HG02852 (cell line): Measurements from ENCODE around the gene CNTNAP4.

Experiments
- ATAC-seq: cut with Tn5 transposase; IDR thresholded peaks from one replicate; pipeline ENCODE4 v1.9.1; 2021; ENCODE audit warnings: mild to moderate bottlenecking, moderate library complexity; ENCODE audit not compliant: unreplicated experiment

Gene CNTNAP4

DNA sequence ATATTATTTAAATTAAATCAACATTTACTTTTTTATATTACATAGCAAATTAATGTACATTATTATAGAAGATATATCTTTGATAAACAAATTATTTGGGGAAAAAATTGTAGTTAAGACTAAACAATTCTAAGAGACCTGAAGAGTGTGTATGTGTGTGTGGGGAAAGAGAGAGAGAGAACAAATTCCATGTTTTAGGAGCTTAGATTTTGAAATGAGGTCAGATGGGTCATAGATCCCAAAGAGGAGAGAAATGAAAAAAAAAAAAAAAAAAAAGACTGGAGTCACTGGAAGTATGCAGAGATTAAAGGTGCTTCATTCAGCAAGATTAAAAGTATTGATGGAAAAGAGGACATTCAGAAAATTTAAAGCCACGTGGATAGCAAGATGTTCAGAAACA lies 206.8 kb downstream of the CNTNAP4 start:
- ATAC-seq: no peak

DNA sequence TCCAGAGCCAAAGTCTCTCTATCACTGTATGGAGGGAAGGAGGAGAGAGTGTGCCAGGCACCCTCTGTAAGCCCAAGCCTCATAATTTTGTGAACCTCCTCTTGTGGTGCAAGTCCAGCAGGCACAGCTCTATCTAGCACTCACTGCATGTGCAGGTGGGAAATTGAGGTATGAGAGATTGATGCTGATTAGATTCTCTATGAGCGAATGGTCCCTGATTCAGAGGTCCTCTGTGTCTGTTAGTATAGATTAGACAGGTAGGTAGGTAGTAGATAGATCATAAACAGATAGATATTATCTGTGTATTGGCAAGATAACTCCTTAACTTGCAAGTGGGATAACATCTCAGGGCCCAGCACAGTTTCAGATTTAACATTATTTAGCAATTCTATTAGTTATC lies 209.5 kb downstream of the CNTNAP4 start:
- ATAC-seq: no peak

DNA sequence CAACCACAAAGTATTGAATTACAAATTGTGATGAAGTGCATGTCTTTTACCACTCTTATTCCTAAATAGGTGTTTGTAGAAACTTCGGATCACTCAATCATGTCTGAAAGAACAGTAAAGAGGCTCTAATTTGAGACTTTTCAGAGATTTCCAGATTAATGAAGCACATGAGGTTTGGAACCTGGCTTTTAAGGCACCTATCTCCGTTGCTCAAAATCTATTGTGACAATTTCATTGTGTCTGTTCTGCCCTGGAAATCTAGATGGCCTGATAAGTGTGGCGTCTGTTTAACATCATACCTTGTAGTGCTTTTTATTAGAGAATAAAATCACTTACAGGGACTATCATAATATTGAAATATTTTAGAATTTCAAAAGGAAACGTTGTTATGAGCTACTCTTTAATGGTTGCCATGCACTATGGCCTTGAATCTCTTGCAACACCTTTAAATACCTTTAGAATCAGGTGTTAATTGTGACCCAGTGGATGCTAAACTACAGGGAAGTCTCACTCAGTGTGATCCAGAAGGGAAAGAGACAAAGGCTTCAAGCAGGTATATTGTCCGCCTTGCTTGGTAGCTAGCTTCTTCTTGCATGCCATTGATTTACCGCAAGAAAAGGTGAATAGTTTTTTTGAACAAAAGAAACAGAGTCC lies 210.3 kb downstream of the CNTNAP4 start:
- ATAC-seq: no peak

DNA sequence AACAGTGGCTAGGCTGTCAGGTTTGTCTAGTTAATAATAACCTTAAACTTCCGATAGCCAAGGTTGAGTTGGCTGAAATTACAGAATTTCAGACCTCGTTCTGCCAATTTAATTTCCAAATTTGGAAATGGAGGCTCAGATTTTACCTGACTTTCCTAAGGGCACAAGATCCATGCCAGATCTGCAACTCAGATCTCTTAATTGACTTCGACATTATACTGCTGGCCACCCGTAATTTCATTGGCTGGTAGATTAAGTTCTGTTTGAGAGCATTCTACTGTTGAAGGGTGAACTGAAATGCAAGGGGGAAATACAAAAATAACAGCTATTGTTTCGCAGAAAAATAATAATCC lies 210.8 kb downstream of the CNTNAP4 start:
- ATAC-seq: no peak

DNA sequence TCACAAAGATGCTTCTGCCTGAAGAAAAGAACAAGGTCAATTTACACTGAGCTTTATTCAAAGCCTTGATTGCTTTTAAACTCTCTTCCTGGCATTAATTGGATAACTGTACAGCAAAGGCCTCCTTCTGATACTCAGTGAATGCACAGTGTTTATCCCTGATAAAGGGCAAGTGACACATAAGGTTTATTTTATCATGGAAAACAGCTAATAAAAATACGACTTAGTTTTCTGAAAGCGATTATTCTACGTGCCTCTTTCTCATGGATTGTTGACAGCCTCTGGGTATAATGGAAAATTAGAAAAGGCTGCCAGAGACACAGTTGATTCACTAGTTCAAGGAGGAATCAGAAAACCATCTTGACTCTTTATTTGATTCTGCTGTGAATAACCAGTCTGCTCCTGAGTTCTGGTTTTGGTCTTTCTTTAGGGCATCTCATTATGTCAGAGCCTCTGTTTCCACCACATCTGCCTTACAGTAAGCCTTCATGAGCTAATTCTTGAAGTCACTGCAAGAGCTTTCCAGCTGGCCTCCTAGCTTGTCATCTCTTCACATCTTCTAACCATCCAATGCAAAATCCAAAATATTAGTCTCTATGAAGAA lies 212.9 kb downstream of the CNTNAP4 start:
- ATAC-seq: no peak

DNA sequence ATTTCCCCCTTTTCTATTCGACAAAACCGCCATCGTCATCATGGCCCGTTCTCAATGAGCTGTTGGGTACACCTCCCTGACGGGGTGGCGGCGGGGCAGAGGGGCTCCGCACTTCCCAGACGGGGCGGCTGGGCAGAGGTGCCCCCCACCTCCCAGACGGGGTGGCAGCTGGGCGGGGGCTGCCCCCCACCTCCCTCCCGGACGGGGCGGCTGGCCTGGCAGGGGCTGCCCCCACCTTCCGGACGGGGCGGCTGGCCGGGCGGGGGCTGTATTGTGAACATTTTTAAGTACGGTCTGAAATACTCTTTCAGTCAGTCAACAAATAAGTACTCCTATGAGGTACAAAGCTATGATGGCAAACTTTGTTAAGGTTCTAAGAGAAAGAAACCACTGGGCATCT lies 222.8 kb downstream of the CNTNAP4 start:
- ATAC-seq: no peak

DNA sequence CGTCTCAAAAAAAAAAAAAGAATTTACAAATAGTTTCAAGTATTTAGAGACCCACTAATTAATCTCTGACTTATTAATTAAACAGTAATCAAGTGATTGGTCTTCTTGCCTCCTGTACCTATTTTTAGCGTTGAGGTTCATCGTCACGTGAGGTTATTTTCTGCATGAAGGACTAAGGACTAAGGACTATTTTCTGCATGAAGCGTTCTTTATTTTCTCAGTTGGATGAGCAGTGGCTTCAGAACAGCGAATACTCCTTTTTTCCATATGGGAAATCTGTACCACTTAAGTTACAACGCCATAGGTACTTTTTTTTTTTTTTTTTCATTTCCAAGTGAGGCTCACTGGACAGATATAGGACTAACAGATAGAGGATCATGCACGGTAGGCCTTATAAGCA lies 224.9 kb downstream of the CNTNAP4 start:
- ATAC-seq: no peak

DNA sequence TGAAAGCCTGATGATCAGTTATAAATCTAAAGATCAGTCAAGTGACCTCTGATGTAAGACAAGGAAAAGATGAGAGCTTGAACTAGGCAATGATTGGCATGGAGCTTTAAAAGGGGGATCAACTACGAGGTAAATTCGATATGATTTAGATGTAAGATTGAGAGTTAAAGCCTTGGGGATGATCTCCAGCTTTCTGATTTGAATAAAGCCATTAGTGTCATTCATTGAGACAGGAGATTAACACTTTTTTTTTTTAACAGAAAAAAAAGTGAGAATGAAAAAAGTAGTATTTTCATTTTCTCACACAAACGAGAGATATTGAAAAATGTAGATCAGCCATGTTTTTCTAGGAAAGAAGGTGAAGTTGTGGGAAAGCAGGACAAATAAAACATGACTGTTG lies 225.4 kb downstream of the CNTNAP4 start:
- no peak for ATAC-seq

DNA sequence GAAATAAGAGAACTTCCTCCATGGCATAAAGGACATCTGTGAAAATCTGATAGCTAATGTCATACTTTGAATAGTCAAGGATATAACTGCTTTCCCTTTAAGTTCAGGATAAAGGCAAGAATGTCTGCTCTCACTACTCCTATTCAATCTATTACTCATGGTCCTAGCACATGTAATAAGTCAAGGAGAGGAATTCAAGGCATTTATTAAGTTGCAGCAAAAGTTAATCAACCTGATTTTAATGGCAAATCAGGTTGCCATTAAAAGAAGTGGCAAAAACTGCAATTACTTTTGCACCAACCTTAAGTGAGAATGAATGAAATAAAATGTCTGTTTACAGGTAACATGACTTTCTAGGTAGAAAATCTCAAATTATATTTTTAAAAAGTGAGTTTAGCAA lies 225.9 kb downstream of the CNTNAP4 start:
- no peak for ATAC-seq

DNA sequence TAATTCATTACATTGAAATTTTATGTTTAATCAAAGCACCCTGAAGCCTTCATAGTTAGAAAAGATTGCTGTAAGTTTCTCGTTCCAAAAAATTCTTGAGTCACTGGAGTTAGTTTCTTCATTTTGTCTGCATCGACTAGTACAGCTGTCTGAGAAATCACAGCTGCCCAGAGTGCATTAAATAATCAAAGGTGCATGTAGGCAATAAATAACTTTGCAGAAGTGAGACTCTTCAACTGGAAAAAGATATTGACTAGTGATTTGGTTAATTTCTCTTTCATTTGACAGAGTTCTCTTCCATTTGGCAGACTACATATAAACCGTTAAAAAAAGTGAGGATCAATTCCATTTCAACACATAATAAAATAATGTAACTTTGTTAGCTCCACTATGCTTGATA lies 234.0 kb downstream of the CNTNAP4 start:
- peak; percentile 44 for ATAC-seq

DNA sequence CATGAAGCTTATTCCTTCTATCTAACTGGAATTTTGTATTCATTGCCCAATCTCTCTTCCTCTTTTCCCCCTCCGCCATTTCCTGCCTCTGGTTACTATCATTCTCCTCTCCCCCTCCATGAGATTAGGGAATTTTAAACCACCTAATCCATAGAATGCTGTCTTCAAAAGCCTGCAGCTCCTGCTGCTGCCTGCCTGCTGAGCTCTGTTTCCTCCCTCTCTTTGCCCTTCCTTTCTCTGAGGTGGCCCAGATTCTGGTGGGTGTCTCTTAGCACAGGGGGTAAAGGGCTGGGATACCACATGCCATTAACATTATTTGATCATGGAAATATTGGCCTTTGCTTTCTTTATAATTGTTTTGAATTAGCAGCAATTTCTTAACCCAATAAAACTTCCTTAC lies 241.6 kb downstream of the CNTNAP4 start:
- no peak for ATAC-seq

DNA sequence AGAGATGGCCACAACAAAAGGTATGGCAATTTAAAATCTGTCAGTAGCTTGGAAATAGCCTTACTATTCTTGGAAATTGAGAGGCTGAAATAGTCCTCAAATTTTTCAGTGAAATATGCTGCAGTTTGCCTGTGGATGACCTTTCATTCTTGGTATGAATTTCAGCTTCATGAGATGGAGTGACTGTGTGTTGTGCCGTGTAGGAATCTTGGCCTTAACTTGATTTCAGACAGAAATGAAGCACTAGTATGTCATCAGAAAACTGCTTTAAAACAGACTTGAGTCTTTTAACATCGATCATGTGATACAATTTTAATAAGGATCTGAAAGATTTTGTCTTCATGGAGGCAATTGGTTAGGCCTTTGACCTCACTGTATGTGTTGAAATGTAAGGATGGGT lies 247.2 kb downstream of the CNTNAP4 start:
- no peak for ATAC-seq

DNA sequence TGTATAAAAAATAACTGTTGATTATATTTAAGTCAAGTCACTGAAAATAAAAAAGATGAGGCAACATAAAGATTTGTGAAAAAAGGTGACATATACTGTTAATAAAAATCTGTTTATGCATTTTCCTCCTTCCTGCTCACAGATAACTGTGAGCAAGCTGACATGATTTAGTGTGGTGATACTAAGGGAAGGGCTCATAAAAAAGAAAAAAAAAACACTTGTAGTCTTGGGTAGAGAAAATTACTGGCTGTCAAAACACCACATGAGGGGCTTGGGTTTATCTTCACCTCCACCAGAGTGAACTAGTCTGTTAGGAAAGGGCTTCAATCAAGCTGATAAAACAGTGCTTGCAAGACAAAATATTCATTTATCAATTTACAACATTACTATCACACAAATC lies 247.6 kb downstream of the CNTNAP4 start:
- no peak for ATAC-seq

DNA sequence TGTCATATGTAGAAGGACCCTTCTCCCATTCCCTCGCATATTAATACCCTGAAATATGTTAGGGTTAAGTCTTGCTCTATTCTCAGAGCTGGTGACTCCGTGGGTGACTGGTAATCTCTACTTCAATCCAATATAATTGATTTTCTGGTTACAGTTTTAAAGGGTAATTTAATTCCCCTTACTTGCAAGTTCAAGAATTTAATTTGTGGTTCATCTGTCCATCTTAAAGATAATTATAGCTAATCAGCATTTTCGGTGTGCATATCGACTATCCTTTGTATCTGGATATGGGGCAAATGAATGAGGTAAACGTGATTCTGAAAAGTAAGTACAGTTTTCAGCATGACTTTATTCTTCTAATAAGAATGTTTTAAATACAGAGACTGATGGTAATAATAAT lies 250.0 kb downstream of the CNTNAP4 start:
- ATAC-seq: no peak

DNA sequence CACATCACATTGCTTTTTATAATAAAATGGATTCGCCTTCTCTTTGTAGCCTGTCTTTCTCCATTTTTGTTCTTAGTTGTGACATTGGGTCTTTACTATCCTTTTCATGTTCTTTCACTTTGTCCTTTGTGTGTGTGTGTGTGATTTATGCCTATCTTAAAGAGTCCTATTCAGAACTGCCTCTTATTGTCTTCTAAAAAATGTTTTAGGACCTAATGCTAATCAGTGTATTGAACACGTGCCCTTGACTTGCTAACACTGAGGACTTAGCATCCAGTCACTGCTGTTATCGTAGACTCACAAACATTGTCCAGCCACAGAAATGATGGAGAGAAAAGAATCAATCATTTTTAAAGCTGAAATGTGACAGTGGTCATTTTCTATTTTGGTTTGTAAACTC lies 251.9 kb downstream of the CNTNAP4 start:
- ATAC-seq: no peak

DNA sequence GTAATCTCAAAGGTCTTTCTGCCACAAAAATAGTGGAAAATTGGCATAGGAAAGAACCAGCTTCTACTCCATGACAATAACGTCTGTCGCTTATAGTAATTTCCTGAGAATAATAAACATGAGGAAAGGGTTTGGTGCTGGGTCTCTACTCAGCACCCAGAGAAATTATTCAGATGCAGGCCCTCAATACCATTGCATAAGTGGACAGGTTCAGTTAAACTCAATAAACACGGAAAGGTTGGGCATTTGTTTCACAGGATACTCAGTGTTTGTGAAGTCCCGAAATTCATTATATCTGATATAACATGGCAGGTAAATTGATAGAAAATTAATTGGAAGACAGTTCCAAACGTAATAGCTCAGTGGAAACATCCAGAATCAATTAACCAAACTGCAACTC lies 254.0 kb downstream of the CNTNAP4 start:
- ATAC-seq: no peak

DNA sequence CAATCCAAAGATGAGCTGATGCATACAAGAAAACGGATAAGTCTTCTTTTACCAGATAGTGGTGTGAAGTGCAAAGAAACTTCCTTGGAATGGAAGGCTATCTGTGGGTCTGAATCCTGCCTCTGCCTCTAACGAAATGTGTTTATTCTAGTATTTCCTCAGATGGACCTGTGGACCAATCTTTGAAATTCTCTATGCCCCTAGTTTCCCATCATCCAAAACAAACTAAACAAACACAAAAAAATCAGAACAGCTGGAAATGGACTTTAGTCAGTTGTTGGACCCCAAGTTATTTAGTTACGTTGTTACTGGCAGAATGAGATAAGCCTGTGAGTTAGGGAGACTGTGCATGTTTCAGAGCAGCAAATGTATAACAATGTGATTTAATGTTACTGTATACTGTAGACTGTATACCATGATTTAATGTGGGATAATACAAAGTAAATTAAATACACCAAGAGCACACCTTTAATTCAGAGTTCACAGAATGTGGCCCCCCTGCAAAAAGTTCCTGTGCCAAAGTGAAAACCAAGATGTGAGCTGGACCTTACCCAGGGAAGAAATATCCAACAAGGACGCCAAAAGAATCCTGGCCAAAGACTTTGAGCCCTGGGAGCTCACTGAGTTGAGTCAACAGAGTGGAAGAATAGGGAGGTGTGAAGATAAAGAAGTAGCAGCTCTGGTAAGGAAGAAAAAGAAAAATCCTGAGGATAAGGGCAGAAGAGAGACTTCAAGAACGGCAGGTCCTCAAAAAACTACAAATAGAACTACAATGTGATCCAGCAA lies 255.2 kb downstream of the CNTNAP4 start:
- ATAC-seq: no peak

DNA sequence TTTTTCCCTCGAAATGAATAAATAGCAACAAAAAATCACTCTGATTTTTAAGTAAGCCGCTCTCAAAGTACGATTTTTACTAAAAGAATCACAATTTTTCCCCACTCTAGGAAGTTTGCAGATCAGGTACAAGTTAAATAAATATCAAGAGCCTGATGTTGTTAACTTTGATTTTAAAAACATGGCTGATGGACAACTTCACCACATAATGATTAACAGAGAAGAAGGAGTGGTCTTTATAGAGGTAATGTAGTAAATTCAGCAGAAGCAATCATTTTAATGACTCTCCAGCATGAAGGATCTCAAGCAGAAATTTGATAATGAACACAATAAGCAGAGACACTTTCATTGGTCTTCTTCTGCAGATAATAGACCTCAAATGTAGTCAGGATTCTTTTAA lies 262.4 kb downstream of the CNTNAP4 start:
- ATAC-seq: no peak

DNA sequence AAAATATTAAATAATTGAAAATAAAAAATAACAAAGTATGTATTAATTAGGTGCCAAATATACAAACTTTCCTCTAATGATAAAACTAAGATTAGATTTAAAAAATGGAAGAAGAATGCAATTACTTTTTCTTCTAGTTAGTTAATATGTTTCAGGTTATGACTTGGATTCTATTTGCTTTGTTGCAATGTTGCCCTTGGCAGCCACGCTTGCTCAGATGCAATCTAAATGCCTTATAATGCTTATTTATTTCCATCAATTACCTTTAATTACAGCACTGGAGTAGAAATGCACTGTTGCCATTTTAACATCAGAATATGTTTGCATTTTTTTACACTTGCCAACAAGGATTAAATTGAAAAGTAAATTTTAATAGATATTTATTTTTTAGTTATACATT lies 263.9 kb downstream of the CNTNAP4 start:
- ATAC-seq: no peak

DNA sequence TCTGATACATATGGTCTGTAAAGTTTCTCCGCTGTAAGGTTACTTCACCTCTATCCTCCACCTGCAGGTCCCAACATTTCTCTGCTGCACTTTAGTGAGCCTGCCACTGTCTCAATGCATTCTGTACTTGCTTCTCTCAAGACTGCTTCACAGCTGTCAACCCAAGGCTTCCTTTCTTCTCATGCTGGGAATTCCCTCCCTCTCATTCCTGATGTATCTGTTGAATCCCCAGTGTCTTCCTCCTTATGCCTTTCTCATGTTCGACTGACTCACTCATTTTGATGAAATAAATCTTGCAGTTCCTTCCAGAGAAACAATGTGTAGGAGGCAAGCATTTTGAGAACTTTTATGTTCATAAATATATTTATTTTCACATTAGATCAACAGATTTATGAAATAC lies 288.3 kb downstream of the CNTNAP4 start:
- no peak for ATAC-seq

DNA sequence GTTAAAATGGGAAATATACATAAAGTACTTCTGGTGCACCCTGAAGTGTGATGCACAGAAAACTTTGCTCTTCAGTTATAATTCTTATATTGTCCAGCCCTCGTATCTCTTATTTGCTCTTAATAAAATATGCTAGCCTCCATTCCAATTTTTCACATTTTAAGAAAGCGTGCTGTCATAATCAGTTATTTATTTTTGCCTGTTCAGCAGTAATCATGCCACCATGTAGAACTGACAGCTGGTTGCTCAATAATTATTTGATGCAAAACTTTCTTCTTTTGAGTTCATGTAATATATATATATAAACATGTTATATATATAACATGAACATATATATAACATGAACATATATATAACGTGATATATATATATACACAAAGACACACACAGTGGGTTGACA lies 294.6 kb downstream of the CNTNAP4 start:
- no peak for ATAC-seq

DNA sequence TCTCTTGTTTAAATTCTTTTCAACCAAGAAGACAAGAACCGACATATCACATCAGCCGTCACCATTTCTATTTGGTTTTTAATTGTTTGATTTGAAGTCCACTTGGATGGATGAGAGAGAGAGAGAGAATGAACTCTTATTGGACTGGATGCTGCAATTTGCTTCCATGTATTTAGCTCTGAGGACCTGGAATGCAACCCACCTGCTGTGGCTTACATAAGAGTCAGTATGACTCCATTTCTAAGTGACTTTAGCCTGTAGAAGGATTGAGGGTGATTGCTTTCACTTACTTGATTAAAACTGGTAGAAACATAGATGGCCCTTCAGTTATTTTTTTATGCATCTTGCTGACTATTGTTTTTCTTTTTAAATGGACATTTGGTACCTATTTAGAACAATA lies 296.1 kb downstream of the CNTNAP4 start:
- ATAC-seq: no peak
